Measurements from ENCODE around the gene KCTD12.
A peak's percentile ranks its signal among the peaks of the same experiment; 100 is the strongest.
"Not testable (repeated sequence)": the region's sequence is repeated elsewhere in the genome, so short reads cannot be mapped to it uniquely, and the experiment has no call there.

The KCTD12 gene

DNA sequence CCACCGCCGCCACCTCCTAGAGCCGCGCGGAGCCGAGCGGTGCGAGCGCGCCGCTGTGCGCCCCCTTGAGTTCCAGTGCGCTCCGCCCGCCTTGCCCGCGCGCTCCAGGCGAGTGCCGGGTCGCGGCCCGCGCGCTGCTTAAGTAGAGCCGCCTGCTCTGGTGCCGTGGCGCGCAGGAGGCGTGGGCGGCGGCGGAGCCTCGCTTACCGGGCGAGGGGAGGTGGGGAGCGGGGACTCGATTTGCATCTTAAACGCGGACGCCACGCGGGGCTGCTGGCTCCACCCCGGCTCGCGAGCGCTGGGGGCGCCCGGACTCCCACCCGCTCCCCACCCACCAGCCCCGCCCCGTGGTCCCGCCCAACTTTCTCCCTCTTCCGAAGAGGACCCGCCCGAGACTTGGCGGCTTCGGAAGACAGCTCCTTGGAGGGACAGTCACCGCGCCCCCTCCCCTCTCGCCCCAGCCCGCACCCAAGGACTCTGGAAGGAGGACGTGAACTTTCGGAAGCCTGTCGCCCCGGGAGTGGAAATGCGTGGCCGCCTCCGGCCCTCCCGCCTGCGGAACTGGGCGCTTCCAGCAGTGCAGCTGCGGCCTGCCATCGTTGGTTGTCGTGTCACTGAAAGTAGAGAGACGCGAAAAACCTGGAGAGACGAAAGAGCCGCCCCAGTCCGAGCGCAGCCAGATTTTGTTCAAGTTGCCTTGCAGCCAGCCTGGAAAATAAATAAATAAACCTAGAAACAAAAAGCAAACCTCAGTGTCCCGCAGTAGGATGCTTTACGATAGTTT lies at the start of gene KCTD12:
TSS of gene KCTD12 (minus strand) at position 114 of the 784 bp plus-strand sequence. CDS start 257 bp downstream, outside the sequence.
- peak; percentile 88 for DNase-seq

DNA sequence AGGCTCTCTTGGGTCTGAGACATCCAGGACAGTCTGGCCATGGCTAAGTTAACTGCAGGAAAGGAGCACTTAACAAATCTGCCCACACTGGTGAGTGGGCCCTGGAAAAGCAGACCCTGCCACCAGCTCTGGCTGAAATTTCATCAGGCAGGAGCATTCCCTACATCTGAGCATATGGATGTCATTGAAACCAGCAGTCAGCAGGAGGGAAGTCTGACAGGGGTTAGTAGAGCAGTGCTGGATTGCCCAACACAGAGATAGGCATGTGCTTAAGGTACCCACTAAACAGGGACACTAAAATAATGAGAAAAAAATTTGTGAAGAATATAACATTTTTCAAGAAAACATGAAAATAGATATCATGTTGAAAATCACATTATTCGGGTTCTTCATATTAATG lies 48.5 kb upstream of the KCTD12 start:
- DNase-seq, result no peak

GRCh38 chr13:76932076-76932475 lies 45.9 kb upstream of the KCTD12 start:
- no peak for DNase-seq

DNA sequence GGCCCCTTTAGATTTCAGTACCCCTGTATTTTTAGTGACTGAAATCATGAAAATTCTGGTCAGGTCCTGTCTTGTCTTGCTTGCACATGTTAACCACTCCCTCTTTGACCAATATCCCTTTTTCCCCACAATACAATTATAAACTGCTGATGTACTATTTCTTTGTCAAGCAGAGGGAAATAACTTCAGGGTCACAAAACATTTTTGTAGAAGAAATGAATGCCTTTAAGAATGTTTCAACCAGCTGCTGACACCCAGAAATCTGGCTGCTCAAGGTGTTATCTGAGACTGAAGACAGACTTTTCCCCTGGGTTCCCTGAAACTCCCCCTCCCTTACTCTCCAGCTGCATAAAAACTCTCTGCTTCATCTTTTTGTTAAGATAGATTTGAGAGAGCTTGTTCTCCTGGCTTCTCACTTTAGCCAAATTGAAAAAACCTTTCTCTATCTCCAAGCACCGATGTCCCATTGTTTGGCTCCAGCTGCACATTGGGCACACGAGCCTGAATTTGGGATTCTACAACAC lies 43.7 kb upstream of the KCTD12 start:
- no peak for DNase-seq

- no peak for DNase-seq
Observed at GRCh38 chr13:76929320-76929719, 43.1 kb upstream of the KCTD12 start.

GRCh38 chr13:76928456-76928855 lies 42.3 kb upstream of the KCTD12 start:
- DNase-seq, result no peak

DNA sequence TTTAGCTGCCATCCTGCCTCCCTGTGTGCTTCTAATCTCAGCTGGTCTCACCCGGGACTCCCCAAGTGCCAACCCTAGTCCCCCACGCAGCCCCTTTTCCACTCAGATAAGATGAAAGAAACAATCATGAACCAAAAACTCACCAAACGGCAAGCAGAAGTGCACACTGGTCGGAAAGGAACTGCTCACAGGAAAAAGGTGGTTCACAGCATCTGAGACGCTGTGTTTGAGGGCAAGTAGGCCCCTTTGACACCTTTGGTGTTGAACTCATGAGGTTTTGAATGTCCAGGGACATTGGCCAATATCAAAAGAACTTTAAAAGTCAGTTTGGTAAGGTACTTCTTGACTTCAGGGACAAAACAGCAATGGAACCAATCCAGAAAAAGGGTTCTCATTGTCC lies 41.8 kb upstream of the KCTD12 start:
- no peak for DNase-seq

- DNase-seq, result no peak
Observed at GRCh38 chr13:76925115-76925514, 38.9 kb upstream of the KCTD12 start.

- no peak for DNase-seq
Observed at GRCh38 chr13:76921516-76921915, 35.3 kb upstream of the KCTD12 start.

DNA sequence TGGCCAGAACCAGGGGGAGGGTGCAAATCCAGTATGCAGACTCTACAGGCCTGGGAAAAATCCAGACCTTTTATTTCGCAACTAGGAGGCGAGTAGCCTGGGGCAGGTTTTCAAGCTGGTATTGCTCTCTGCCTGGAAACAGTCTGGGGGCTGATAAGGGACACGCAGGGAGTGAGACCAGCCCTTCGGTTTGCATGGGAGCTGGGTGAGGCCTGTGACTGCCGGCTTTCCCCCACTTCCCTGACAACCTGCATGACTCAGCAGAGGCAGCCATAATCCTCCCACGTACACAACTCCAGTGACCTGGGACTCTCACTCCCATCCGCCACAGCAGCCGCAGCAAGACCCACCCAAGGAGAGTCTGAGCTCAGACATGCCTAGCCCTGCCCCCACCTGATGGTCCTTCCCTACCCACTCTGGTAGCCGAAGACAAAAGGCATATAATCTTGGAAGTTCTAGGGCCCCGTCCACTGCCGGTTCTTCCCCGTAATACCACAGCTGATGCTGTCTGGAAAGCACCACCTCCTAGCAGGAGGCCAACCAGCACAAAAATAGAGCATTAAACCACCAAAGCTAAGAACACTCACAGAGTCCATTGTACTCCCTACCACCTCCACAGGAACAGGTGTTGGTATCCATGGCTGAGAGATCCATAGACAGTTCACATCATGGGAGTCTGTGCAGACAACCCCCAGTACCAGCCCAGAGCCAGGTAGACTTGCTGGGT lies 31.7 kb upstream of the KCTD12 start:
- DNase-seq, result not testable (repeated sequence)

DNA sequence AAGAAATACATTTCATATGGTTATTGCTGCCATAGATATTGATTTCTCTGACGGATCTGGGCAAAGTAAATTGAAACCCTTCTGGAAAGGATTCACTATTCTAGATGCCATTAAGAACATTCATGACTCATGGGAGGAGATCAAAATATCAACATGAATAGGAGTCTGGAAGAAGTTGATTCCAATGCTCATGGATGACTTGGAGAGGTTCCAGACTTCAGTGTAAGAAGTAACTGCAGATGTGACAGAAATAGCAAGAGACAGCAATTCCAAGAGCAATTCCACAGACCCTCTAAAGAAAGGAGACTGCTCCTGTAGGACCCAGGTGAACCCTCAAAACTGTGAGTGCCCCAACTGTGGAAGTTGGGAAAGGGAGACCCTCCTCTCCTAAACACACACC lies 30.9 kb upstream of the KCTD12 start:
- DNase-seq, result no peak

DNA sequence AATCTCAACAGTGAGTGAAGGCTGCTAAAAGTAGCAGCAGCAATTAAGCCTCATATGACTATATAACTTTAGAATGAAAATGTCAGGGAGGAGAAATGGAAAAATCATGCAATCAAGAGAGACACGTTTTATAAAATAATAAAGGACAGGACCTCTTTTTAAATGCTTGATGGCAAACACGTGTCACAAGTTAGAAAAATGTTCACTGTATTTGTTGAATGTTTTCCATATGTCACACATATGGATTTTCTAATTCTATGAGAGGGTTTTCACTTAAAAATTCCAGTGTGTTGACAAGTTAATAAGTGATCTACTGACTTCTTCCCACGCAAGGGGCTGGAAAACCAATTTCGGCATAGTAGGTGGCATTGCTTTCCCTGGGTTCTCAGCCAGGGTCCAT lies 27.7 kb upstream of the KCTD12 start:
- DNase-seq, result no peak

DNA sequence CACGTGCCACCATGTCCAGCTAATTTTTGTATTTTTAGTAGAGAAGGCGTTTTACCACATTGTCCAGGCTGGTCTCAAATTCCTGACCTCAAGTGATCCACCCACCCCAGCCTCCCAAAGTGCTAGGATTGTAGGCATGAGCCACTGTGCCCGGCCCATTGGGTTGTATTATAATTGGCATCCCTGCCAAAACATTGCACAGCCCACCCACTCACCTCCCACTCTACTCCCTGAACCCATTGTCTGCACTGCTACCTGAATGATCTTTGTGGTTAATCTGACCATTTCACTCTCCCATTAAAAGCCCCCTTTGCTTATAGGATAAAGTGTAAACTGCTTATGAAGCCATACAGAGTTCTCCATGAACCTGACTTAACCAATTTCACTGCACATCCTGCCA lies 26.3 kb upstream of the KCTD12 start:
- no peak for DNase-seq

- no peak for DNase-seq
Observed at GRCh38 chr13:76904507-76904906, 18.3 kb upstream of the KCTD12 start.

GRCh38 chr13:76903544-76904162 lies 17.4 kb upstream of the KCTD12 start:
- peak; percentile 76 for DNase-seq

- DNase-seq, result not testable (repeated sequence)
Observed at GRCh38 chr13:76899066-76899465, 12.9 kb upstream of the KCTD12 start.

GRCh38 chr13:76897171-76897570 lies 11.0 kb upstream of the KCTD12 start:
- DNase-seq, result not testable (repeated sequence)

GRCh38 chr13:76894401-76895110 lies 8.4 kb upstream of the KCTD12 start:
- peak; percentile 3 for DNase-seq

DNA sequence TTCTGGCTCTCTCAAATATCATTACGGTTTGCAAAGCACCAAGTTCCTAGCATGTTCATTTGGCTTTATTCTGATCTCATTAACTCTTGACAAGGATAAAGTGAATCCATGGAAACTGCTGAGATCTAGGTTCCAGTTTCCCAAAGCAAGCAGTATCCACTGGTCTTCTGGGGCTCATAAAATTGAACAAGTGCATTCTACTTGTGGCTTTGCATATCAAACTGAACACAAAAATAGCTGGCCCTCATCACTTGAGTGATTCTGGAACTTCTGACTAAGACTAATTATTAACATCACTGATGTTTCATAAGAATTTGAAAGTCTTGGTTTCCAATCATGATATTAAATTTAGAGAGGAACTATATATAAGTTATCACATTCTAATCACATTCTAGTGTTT lies 6.3 kb upstream of the KCTD12 start:
- DNase-seq, result no peak

GRCh38 chr13:76890021-76890420 lies 3.8 kb upstream of the KCTD12 start:
- no peak for DNase-seq

- no peak for DNase-seq
Observed at GRCh38 chr13:76889254-76889653, 3.0 kb upstream of the KCTD12 start.

- DNase-seq, result no peak
Observed at GRCh38 chr13:76888421-76888820, 2.2 kb upstream of the KCTD12 start.

- DNase-seq, result no peak
Observed at GRCh38 chr13:76887076-76887563, 915 bp upstream of the KCTD12 start.

All from CD4-positive, alpha-beta T cell treated with Interleukin-6 for 4 hours (primary cell).